Endothelial cell (in vitro differentiated cells): ENCODE measurements around the gene CA4. TPM values are rescaled to one million over a fixed set of nuclear protein-coding genes. Genes with fewer than 3 reads are reported as not detected.
"Not testable (repeated sequence)": the region's sequence is repeated elsewhere in the genome, so short reads cannot be mapped to it uniquely, and the experiment has no call there.

Experiments
- DNase-seq: peaks from one replicate; pipeline ENCODE4 v3.0.0; 2021; ENCODE audit warnings: low spot score
- H3K27ac Mint-ChIP-seq: one replicate; pipeline ENCODE4 v1.8.0; 2021; ENCODE audit warnings: mixed read lengths, inconsistent platforms; ENCODE audit not compliant: unreplicated experiment
- H3K27me3 Mint-ChIP-seq: one replicate; pipeline ENCODE4 v1.8.0; 2021; ENCODE audit warnings: mild to moderate bottlenecking, moderate library complexity, mixed read lengths, inconsistent platforms; ENCODE audit not compliant: unreplicated experiment
- H3K36me3 Mint-ChIP-seq: one replicate; pipeline ENCODE4 v1.8.0; 2021; ENCODE audit warnings: mild to moderate bottlenecking, low read depth, mixed read lengths, inconsistent platforms; ENCODE audit not compliant: unreplicated experiment
- H3K4me1 Mint-ChIP-seq: one replicate; pipeline ENCODE4 v1.8.0; 2021; ENCODE audit warnings: mild to moderate bottlenecking, mixed read lengths, inconsistent platforms; ENCODE audit not compliant: unreplicated experiment
- H3K4me3 Mint-ChIP-seq: one replicate; pipeline ENCODE4 v1.8.0; 2021; ENCODE audit warnings: mild to moderate bottlenecking, mixed read lengths, inconsistent platforms; ENCODE audit not compliant: unreplicated experiment
- H3K9me3 Mint-ChIP-seq: one replicate; pipeline ENCODE4 v1.8.0; 2021; ENCODE audit warnings: mixed read lengths, inconsistent platforms; ENCODE audit not compliant: unreplicated experiment
- long read RNA-seq: library from polyadenylated mRNA; unstranded; transcript quantifications from one replicate; pipeline ENCODE4 v2.0.0, GENCODE V29; 2020; ENCODE audit not compliant: unreplicated experiment
- total RNA-seq: library from RNA; stranded (reverse); fragmentation: NEBNext Ultra II Directional; extraction: Animal tissue kit (Norgen Biotek cat#: 25700); gene quantifications from one replicate; pipeline ENCODE4 v1.2.1, GENCODE V29; 2021; ENCODE audit not compliant: unreplicated experiment
- TF ChIP-seq, protein P1 (sequence below): fragments of 200-600 bp; sonication (generic); IDR thresholded peaks from one replicate; pipeline ENCODE4 v1.5.0; 2021; ENCODE audit warnings: antibody characterized with exemption; ENCODE audit not compliant: unreplicated experiment

The CA4 gene
- total RNA-seq = 8.3 TPM
- long read RNA-seq, transcript CA4-201 (8 exons, 1,154 nt) = major isoform, 7 of 12 reads
- long read RNA-seq, partial matches to known transcripts = 2 of 12 reads
- long read RNA-seq, other reads (novel, unspliced or antisense) = 3 of 12 reads

DNA sequence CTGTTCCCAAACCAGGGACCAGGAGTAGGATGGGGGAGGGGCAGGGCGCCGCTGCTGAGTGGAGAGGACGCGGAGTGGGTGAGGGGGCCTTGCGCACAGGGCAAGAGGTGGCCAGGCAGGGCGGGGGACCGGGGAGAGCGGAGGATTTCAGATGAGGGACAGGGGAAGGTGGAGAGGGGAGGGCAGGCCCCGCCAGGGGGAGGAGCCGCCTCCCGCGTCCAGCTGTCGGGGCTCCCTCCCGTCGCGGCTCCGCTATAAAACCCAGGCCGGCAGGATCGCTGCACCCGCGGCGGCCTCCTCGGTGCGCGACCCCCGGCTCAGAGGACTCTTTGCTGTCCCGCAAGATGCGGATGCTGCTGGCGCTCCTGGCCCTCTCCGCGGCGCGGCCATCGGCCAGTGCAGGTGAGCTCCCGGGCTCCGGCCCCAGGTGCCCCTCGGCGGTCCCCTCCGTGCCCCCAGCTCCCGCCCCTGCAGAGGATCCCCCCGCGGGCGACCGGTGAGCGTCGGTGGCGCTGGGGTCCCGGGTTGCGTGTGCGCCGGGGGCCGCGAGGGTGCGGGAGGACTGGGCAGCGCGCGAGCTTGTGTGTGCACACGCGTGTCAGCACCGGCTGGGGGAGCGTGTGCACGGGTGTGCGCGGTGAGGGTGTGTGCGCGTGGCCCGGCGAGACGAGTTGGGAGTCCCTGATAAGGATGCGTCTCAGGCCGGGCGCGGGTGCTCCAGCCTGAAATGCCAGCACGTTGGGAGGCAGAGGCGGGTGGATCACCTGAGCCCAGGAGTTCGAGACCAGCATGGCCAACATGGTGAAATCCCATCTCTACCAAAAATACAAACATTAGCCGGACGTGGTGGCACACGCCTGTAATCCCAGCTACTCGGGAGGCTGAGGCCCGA lies at the start of gene CA4:
CA4 (plus strand) TSS at position 283 of the 892 bp plus-strand sequence; CDS start at position 345, 62 bp downstream.
- Mint-ChIP-seq H3K27me3 (peaks cover 20% of the 10 kb centered on the region), H3K9me3 (no peaks in the 10 kb centered on the region)

DNA sequence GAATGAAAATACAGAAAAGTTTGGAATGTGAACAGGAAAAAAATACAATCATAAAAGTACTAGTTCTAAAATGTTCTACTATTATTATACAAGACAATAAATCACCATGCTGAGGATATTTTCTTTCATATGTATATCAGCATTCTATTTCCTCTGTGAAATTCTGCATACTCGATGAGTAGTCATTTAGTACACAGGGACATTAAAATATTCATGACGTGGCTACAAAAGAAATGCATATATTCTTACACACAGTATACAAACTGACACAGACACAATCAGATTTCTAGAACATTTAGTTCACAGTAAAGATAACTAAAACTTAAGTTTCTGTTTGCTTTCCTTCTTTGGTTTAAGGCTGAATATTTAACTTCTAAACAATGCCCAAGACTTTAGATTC lies 49.2 kb upstream of the CA4 start:
- not testable (repeated sequence) for H3K27ac Mint-ChIP-seq, H3K27me3 Mint-ChIP-seq, DNase-seq, H3K4me3 Mint-ChIP-seq, H3K36me3 Mint-ChIP-seq, H3K9me3 Mint-ChIP-seq, H3K4me1 Mint-ChIP-seq

More for the DNA sequence above, at the start of gene CA4:
- no peaks in the 10 kb centered on the region for H3K36me3 Mint-ChIP-seq
- TF ChIP-seq, protein P1, sequence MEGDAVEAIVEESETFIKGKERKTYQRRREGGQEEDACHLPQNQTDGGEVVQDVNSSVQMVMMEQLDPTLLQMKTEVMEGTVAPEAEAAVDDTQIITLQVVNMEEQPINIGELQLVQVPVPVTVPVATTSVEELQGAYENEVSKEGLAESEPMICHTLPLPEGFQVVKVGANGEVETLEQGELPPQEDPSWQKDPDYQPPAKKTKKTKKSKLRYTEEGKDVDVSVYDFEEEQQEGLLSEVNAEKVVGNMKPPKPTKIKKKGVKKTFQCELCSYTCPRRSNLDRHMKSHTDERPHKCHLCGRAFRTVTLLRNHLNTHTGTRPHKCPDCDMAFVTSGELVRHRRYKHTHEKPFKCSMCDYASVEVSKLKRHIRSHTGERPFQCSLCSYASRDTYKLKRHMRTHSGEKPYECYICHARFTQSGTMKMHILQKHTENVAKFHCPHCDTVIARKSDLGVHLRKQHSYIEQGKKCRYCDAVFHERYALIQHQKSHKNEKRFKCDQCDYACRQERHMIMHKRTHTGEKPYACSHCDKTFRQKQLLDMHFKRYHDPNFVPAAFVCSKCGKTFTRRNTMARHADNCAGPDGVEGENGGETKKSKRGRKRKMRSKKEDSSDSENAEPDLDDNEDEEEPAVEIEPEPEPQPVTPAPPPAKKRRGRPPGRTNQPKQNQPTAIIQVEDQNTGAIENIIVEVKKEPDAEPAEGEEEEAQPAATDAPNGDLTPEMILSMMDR = no peak
- H3K4me3 Mint-ChIP-seq = peak within 1 kb of the TSS; percentile 77
- DNase-seq = no peak
- H3K4me1 Mint-ChIP-seq = peaks cover 20% of the 10 kb centered on the region
- no peak within 1 kb of the TSS for H3K27ac Mint-ChIP-seq

DNA sequence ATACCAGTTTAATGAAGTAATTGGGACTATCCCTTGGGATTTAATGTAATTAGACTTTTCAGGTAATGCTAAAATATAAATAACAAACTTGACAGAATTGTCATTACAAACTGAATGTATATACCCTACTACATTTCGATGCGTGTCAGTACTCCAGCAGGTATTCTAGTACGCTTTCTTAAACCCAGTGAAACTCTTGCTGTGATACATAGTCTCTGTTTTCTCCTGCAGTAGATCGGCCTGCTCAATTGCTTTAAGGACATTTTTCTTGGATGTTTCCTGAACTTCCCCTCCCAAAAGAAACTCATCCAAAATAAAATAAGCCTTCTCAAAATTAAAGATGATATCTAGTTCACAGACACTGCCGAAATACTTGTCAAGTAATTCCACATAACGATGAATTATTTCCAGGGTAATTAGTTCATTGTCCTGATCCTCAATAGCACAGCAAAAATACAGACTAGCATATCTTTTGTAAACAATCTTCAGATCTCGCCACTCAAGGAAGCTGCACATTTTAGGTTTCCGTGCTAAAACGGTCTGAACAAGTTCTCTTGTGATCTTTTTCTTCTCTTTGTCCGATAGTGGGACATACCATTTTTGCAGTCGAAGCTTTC lies 47.6 kb upstream of the CA4 start:
- not testable (repeated sequence) for DNase-seq, H3K9me3 Mint-ChIP-seq, H3K4me3 Mint-ChIP-seq, H3K27me3 Mint-ChIP-seq, H3K27ac Mint-ChIP-seq, H3K36me3 Mint-ChIP-seq
- peaks cover 12% of the 10 kb centered on the region for H3K4me1 Mint-ChIP-seq

DNA sequence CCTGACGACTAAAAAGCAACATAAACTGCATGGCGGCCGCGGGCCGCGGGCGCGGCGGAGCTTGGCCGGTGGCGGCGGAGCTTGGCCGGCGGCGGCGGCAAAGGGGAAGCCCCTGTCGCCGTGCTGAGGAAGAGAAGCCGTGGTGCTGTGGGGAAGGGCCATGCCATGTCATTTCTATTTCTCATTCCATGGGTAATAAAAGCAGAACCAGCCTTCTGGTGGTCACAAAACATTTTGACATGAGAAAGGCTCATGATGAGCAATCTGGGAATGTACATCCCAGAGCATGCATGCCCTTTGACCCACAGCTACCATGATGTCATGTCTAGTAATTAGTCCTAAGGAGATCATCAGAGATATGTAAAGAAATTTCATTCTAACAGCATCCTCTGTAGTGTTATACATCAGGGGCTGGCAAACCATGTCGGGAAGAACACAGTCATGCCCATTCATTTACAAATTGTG lies 47.1 kb upstream of the CA4 start:
- TF ChIP-seq, protein P1 = no peak
- Mint-ChIP-seq H3K4me1 (peaks cover 12% of the 10 kb centered on the region), H3K27ac (no peak overlapping the region), H3K36me3 (no peaks in the 10 kb centered on the region), H3K27me3 (no peaks in the 10 kb centered on the region), H3K9me3 (no peaks in the 10 kb centered on the region), H3K4me3 (no peak overlapping the region)
- peak; percentile 26 for DNase-seq

DNA sequence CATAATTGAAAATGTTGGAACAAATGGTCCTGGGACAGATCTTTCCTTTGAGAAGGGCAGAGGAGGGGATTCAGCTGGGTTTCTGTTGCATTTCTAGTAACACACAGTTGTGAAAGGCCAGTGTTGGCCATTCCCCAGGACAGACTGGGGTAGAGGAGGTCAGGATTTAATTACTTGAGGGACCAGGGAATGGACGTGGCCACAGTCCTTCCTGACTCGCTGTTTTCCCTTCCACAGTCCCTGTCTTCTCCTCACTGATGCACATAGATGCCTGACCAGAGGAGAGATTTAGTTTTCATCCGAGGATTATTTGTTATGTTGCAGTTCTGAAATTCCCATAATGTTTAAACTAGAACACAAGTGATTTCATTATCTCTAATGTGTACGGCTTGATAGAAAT lies 45.8 kb upstream of the CA4 start:
- Mint-ChIP-seq H3K27me3 (no peaks in the 10 kb centered on the region), H3K9me3 (no peaks in the 10 kb centered on the region), H3K36me3 (no peaks in the 10 kb centered on the region), H3K4me1 (peaks cover 12% of the 10 kb centered on the region), H3K4me3 (no peak overlapping the region), H3K27ac (no peak overlapping the region)
- TF ChIP-seq, protein P1 = no peak
- DNase-seq = no peak
